Nephron progenitor cell (in vitro differentiated cells): ENCODE results near the gene ESPN.

Experiments
- DNase-seq: peaks from one replicate; pipeline ENCODE4 v3.0.0; 2021
- H3K27ac Mint-ChIP-seq: 2 replicates; pipeline ENCODE4 v1.8.0; 2021; ENCODE audit warnings: mild to moderate bottlenecking, moderate library complexity, mixed read lengths
- H3K27me3 Mint-ChIP-seq: 2 replicates; pipeline ENCODE4 v1.8.0; 2021; ENCODE audit warnings: mild to moderate bottlenecking, low read depth, mixed read lengths; ENCODE audit not compliant: poor library complexity
- H3K36me3 Mint-ChIP-seq: 2 replicates; pipeline ENCODE4 v1.8.0; 2021; ENCODE audit warnings: low read depth, mixed read lengths
- H3K4me1 Mint-ChIP-seq: 2 replicates; pipeline ENCODE4 v1.8.0; 2021; ENCODE audit warnings: mixed read lengths
- H3K4me3 Mint-ChIP-seq: 2 replicates; pipeline ENCODE4 v1.8.0; 2021; ENCODE audit warnings: mild to moderate bottlenecking, moderate library complexity, mixed read lengths
- H3K9me3 Mint-ChIP-seq: 2 replicates; pipeline ENCODE4 v1.8.0; 2021; ENCODE audit warnings: mild to moderate bottlenecking, moderate library complexity, mixed read lengths
- TF ChIP-seq, protein P1 (sequence below): fragments of 200-600 bp; sonication (generic); IDR thresholded peaks from 2 replicates; pipeline ENCODE4 v1.5.0; 2021; ENCODE audit warnings: antibody characterized with exemption

ESPN gene

DNA sequence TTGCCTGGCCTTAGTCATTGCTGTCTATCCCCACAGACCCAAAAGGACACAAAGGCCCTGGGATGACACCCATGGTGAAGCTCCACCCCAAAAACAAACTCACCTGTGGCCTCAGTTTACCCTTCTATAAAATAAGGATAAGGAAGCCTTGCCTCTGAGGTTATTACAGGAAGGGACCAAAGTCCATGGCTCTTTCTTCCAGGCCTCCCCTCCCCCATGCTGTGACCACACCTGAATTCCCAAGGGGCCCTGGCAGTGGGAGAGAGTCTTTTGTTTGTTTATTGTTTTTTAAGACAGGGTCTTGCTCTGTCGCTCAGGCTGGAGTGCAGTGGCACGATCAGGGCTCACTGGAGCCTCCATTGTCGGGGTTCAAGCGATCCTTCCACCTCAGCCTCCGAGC is 51.9 kb downstream of the ESPN start:
- H3K27ac Mint-ChIP-seq: no peak overlapping the region
- no peak for DNase-seq
- peaks cover 17% of the 10 kb centered on the region for H3K36me3 Mint-ChIP-seq
- H3K27me3 Mint-ChIP-seq: peaks cover 15% of the 10 kb centered on the region
- H3K9me3 Mint-ChIP-seq: no peaks in the 10 kb centered on the region
- H3K4me1 Mint-ChIP-seq: peaks cover 41% of the 10 kb centered on the region
- no peak overlapping the region for H3K4me3 Mint-ChIP-seq
- TF ChIP-seq, protein P1, sequence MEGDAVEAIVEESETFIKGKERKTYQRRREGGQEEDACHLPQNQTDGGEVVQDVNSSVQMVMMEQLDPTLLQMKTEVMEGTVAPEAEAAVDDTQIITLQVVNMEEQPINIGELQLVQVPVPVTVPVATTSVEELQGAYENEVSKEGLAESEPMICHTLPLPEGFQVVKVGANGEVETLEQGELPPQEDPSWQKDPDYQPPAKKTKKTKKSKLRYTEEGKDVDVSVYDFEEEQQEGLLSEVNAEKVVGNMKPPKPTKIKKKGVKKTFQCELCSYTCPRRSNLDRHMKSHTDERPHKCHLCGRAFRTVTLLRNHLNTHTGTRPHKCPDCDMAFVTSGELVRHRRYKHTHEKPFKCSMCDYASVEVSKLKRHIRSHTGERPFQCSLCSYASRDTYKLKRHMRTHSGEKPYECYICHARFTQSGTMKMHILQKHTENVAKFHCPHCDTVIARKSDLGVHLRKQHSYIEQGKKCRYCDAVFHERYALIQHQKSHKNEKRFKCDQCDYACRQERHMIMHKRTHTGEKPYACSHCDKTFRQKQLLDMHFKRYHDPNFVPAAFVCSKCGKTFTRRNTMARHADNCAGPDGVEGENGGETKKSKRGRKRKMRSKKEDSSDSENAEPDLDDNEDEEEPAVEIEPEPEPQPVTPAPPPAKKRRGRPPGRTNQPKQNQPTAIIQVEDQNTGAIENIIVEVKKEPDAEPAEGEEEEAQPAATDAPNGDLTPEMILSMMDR: no peak

DNA sequence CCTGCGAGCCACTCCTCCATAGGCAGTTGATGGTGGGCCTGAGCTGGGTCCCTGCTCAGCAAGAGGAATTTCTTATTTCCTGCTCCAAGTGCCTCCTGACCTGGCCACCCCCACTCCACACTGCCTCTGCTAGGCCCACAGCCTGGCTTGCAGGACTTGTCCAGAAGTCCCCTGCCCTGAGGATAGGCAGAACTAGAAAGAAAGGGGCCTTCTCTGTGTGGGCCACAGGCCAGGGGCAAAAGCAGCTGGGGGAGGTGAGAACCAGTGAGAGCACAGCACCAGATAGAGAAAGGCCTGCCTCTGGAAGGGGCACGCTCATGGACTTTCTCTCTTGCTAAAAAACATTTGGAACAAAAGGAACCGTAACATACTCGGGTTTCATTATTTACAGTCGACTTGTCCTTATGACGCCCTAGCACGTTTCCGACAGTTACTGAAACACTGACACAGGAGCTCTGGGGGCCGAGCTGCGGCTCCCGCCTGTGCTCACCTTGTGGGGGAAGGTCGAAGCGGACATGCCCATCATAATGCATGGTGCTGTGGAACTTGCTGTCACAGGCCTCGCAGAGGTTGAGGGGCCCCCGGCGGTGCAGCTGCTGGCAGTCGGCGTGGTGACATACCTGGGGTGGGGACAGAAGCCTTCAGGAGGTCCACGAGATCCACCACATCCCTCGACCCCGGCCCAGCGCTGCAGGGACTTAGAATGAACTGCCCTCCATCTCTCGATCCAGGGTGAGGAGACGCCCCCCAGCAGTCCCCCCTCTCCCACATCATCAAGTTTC is 52.7 kb downstream of the ESPN start:
- Mint-ChIP-seq H3K9me3 (no peaks in the 10 kb centered on the region), H3K27ac (peak overlapping the region; percentile 82), H3K4me3 (peak overlapping the region; percentile 42), H3K4me1 (peaks cover 47% of the 10 kb centered on the region), H3K36me3 (peaks cover 15% of the 10 kb centered on the region), H3K27me3 (peaks cover 15% of the 10 kb centered on the region)
- TF ChIP-seq, protein P1: no peak
- no peak for DNase-seq

DNA sequence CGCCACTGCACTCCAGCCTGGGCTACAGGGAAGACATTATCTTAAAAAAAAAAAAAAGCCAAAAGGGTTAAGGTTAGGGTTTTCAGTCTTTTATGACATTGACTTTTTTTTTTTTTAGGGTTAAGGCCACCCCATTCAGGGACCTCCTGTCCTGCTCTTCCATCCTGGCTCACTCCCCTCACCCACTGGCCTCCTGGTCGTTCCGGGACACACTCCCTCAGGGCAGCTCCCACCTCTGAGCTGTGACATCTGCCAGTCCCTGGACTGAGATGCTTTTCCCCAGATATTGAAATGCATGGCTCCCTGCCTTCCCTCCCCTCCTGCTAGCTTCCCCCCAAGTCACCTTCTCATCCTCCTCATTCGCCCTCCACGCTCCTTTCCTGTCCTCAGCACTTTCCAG is 57.2 kb downstream of the ESPN start:
- H3K27me3 Mint-ChIP-seq: peaks cover 35% of the 10 kb centered on the region
- peaks cover 9% of the 10 kb centered on the region for H3K36me3 Mint-ChIP-seq
- no peaks in the 10 kb centered on the region for H3K9me3 Mint-ChIP-seq
- no peak overlapping the region for H3K27ac Mint-ChIP-seq
- no peak for DNase-seq
- TF ChIP-seq, protein P1: no peak
- no peak overlapping the region for H3K4me3 Mint-ChIP-seq
- peaks cover 44% of the 10 kb centered on the region for H3K4me1 Mint-ChIP-seq

DNA sequence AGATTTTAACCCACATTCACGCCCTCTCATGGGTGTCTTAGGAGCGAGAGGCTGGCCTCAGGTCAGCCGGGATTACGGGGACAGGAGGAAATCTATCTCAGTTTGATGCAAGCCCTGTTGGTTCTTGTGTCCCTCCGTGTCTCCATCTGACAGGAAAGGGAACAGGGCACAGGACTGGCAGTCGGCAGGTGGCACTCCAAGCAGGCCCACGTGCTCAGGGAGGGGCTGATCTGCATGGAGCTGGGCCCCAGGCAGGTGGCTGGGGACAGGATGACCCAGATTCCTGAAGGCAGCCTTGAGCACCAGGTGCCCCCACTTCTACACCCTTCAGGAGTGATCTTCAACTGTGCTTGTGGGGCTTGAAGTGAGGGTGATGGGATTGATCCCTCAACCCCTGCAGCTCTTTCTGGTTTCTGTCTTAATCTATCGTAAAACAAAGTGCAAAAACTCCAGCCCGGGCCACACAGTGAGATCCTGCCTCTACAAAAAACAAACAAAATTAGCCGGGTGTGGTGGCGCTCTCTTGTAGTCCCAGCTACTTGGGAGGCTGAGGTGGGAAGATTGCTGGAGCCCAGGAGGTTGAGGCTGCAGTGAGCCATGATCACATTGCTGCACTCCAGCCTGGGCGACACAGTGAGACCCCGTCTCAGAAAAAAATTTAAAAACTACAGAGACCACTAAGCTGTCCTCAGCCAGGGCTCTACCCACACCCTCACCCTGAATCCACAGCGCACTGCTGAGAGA is 58.6 kb downstream of the ESPN start:
- Mint-ChIP-seq H3K4me3 (no peak overlapping the region), H3K4me1 (peaks cover 41% of the 10 kb centered on the region), H3K9me3 (no peaks in the 10 kb centered on the region), H3K27me3 (peaks cover 42% of the 10 kb centered on the region), H3K27ac (no peak overlapping the region), H3K36me3 (peaks cover 9% of the 10 kb centered on the region)
- no peak for DNase-seq
- TF ChIP-seq, protein P1: no peak

DNA sequence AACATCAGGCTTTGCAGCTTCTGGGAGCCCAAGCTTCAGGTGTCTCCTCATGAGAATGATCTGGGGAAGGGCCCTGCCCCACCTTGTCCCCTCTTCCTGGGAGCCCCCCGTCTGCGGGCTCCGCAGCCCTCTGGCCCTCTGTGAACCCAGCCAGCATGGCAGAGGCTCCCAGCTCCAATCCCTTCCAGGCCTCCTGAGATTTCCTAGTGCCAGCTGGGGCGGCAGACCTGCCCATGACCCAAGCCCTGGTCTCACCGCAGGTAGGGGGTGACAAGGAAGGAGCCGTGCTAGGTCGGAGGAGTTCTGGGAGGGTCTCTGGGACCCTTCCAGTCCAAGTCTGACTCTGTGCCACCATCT is 59.2 kb downstream of the ESPN start:
- H3K27me3 Mint-ChIP-seq: peaks cover 42% of the 10 kb centered on the region
- DNase-seq: no peak
- H3K36me3 Mint-ChIP-seq: peaks cover 8% of the 10 kb centered on the region
- no peak overlapping the region for H3K27ac Mint-ChIP-seq
- peak overlapping the region; percentile 91 for H3K4me3 Mint-ChIP-seq
- TF ChIP-seq, protein P1: no peak
- H3K9me3 Mint-ChIP-seq: no peaks in the 10 kb centered on the region
- H3K4me1 Mint-ChIP-seq: peaks cover 39% of the 10 kb centered on the region
